Subcutaneous adipose tissue (tissue), 4 donors: ENCODE data around the gene FAM124A. TPM values are rescaled to one million over a fixed set of nuclear protein-coding genes. Genes with fewer than 3 reads are reported as not detected.

Experiments
- CTCF ChIP-seq: fragments of 450-650 bp; IDR thresholded peaks from one replicate; pipeline ENCODE4 v1.5.1; 2016; ENCODE audit warnings: low read depth, mild to moderate bottlenecking, control low read depth, antibody characterized with exemption, moderate library complexity
- total RNA-seq, 4 donors: library from RNA; depleted of rRNA; stranded (reverse); fragments of >200 nt; gene quantifications; one replicate each; pipeline ENCODE4 v1.1.0, GENCODE V29; 2016

Gene FAM124A
- total RNA-seq, 4 donors from 2014 or later, result 3.2 to 8.1 (median 5.8) TPM

- no peak for TF ChIP-seq CTCF
Measured at GRCh38 chr13:51240958-51241357, 18.8 kb downstream of the FAM124A start.

- no peak for TF ChIP-seq CTCF
Measured at GRCh38 chr13:51241720-51242119, 19.5 kb downstream of the FAM124A start.

- TF ChIP-seq CTCF, result no peak
Measured at GRCh38 chr13:51243227-51243626, 21.0 kb downstream of the FAM124A start.

- no peak for TF ChIP-seq CTCF
Measured at GRCh38 chr13:51243832-51244231, 21.6 kb downstream of the FAM124A start.

GRCh38 chr13:51244637-51245405, 22.6 kb downstream of the FAM124A start:
- TF ChIP-seq CTCF, result no peak

GRCh38 chr13:51245583-51245982, 23.4 kb downstream of the FAM124A start:
- no peak for TF ChIP-seq CTCF

GRCh38 chr13:51246025-51246417, 23.8 kb downstream of the FAM124A start:
- no peak for TF ChIP-seq CTCF
